Measurements from ENCODE around the gene SPECC1L.
A peak's percentile ranks its signal among the peaks of the same experiment; 100 is the strongest.

The SPECC1L gene

GRCh38 chr22:24350627-24351026 lies 80.0 kb downstream of the SPECC1L start:
- H3K27ac ChIP-seq: no peak overlapping the region
- DNase-seq (ENCODE audit: low read depth, low spot score): no peak

DNA sequence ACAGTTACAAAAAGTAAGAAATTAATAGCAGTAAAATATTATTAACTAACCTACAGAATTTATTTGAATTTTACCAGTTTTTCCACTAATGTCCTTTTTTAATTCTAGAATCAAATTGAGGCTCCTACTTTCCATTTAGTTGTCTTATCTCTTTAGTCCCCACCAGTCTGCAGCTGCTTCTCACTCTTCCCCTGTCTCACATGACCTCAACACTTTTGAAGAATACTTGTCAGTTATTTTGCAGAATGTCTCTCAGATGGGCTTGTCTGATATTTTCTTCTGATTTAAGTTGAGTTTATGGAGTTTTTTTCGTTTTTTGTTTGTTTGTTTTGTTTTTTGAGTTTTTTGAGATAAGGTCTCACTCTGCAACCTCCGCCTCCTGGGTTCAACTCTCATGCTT lies 82.5 kb downstream of the SPECC1L start:
- DNase-seq (ENCODE audit: low read depth, low spot score): no peak
- H3K27ac ChIP-seq: no peak overlapping the region

DNA sequence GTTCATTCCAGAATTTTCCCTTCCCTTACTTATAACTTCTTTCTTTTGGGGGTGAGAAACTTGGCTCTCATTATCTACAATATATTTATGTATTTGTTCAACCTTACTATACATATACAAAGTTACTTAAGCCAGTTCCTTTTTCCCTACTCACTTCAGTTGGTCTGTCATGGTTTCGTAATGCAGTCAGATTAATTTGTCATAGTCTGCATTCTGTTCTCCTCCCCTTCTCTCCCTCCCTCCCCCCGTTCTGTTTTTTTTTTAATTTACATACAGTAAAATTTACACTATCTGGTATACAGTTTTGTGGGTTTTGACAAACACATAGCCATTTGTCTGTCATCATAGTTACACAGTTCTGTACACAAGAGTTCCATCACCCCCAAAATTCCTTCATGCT lies 84.9 kb downstream of the SPECC1L start:
- DNase-seq (ENCODE audit: low read depth, low spot score): no peak
- no peak overlapping the region for H3K27ac ChIP-seq

GRCh38 chr22:24357547-24357946 lies 86.9 kb downstream of the SPECC1L start:
- H3K27ac ChIP-seq: no peak overlapping the region
- no peak for DNase-seq (ENCODE audit: low read depth, low spot score)

DNA sequence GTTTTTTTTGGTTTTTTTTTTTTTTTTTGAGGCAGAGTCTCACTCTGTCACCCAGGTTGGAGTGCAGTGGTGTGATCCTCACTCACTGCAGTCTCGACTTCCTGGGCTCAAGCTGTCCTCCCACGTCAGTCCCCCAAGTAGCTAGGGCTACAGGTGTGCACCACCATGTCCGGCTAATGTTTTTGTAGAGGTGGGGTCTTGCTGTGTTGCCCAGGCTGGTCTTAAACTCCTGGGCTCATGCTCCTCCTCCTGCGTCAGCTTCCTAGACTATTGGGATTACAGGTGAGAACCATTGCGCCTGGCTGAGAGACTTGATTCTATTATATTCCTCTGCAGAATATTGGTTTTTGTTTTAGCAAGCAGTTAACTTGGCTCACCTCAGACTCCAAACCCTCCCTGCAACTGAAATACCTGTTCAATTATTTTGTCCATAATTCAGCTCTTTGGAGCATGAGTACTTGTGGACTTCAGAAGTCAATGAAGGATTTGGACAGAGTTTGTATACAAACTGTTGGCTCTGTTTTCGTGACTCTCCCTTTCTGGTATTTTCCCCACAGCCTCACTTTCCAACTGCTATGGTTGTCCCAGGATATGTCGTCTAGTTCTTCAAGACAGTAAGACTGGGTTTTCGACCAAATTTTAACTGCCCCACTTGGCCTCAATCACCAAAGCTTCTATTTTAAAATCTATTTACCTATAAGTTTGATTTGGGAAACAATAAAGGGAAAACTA lies 87.6 kb downstream of the SPECC1L start:
- DNase-seq (ENCODE audit: low read depth, low spot score): no peak
- no peak overlapping the region for H3K27ac ChIP-seq

- DNase-seq (ENCODE audit: low read depth, low spot score): no peak
- no peak overlapping the region for H3K27ac ChIP-seq
Measured at GRCh38 chr22:24359452-24360120, 89.0 kb downstream of the SPECC1L start.

- no peak overlapping the region for H3K27ac ChIP-seq
- DNase-seq (ENCODE audit: low read depth, low spot score): no peak
Measured at GRCh38 chr22:24361976-24362646, 91.5 kb downstream of the SPECC1L start.

GRCh38 chr22:24363243-24363642 lies 92.6 kb downstream of the SPECC1L start:
- DNase-seq (ENCODE audit: low read depth, low spot score): no peak
- no peak overlapping the region for H3K27ac ChIP-seq

GRCh38 chr22:24366701-24367100 lies 96.1 kb downstream of the SPECC1L start:
- no peak overlapping the region for H3K27ac ChIP-seq
- DNase-seq (ENCODE audit: low read depth, low spot score): no peak

DNA sequence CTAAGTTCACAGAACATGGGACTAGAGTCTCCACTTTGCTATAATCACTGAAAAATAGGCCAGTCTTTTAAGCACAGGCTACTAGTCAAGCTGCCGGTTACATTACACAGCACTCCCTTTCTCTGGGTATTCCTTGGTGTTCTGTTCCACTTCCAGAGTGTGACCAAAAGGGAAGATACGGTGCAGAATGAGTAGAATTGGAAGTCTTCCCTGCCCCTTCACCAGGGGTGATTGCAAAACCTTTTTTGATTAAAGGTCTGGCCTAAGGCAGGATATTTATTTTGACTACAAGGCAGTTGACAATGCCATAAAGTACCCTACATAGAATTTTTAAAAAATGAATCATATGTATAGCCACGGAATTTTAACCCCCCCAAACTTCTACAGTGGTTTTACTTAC lies 97.2 kb downstream of the SPECC1L start:
- no peak for DNase-seq (ENCODE audit: low read depth, low spot score)
- no peak overlapping the region for H3K27ac ChIP-seq

DNA sequence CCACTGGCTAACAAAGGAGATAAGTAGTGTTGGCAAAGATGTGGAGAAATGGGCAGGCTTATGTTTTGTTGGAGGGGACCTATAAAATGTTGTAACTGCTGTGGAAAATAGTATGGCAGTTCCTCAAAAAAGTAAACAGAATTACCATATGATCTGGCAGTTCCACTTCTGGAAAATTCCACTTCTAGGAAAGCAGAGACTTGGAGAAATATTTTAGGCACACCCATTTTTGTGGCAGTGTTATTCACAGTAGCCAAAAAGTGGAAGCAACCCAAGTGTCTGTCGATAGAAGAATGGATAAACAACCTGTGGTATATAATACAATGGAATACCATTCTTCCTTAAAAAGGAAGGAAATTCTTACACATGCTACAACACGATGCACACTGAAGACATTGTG lies 99.8 kb downstream of the SPECC1L start:
- no peak overlapping the region for H3K27ac ChIP-seq
- DNase-seq (ENCODE audit: low read depth, low spot score): no peak

DNA sequence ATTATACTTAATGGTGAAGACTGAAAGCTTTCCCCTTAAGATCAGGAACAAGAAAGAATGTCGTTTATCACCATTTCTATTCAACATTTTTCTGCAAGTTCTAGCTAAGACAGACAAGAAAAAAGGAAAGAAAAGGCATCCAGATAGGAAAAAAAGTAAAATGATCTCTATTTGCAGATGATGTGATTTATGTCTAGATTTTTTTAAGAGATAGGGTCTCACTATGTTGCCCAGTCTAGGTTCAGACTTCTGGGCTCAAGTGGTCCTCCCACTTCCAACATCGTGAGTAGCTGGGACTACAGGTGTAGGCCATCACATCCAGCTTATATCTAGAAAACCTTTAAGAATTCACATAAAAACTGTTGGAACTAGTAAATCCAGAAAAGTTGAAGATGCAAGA lies 105.4 kb downstream of the SPECC1L start:
- DNase-seq (ENCODE audit: low read depth, low spot score): no peak
- H3K27ac ChIP-seq: no peak overlapping the region

GRCh38 chr22:24376586-24376985 lies 106.0 kb downstream of the SPECC1L start:
- H3K27ac ChIP-seq: no peak overlapping the region
- DNase-seq (ENCODE audit: low read depth, low spot score): no peak

DNA sequence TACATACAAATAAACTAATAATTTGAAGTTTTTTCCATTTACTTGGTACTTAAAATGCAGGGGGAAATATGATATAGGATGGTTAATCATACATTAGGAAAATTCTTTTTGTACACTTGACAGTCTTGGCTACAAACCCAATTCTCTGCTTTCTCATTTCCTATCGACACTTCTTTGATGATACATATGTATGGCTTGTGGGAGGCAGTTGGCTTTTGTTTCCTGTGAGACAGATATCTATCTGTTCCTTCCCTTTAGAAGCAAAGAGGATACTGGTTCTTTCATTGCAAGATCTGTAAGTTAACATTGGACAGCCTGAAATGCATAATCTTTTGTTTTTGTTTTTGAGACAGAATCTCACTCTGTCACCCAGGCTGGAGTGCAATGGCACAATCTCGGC lies 108.9 kb downstream of the SPECC1L start:
- no peak overlapping the region for H3K27ac ChIP-seq
- no peak for DNase-seq (ENCODE audit: low read depth, low spot score)

GRCh38 chr22:24380220-24380904 lies 109.7 kb downstream of the SPECC1L start:
- H3K27ac ChIP-seq: no peak overlapping the region
- no peak for DNase-seq (ENCODE audit: low read depth, low spot score)

- H3K27ac ChIP-seq: no peak overlapping the region
- no peak for DNase-seq (ENCODE audit: low read depth, low spot score)
Measured at GRCh38 chr22:24380905-24381230, 110.2 kb downstream of the SPECC1L start.

DNA sequence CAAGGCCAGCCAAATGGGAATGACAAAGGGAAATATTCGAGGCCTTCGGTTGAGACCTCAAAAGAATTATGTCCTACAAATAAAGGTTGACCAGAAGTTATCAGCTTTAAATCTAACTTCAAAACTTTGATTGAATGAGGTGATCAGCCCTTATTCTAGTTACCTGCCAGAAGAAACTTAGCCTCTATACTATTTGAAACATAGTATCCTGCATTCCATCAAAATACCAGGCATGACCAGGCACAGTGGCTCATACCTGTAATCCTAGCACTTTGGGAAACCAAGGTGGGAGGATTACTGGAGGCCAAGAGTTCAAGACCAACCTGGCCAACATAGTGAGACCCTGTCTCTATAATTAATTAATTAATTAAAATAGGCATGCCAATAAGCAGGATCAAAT lies 112.4 kb downstream of the SPECC1L start:
- DNase-seq (ENCODE audit: low read depth, low spot score): no peak
- no peak overlapping the region for H3K27ac ChIP-seq

GRCh38 chr22:24384131-24384530 lies 113.5 kb downstream of the SPECC1L start:
- no peak for DNase-seq (ENCODE audit: low read depth, low spot score)
- H3K27ac ChIP-seq: no peak overlapping the region

- DNase-seq (ENCODE audit: low read depth, low spot score): no peak
- H3K27ac ChIP-seq: no peak overlapping the region
Measured at GRCh38 chr22:24386937-24387471, 116.4 kb downstream of the SPECC1L start.

GRCh38 chr22:24389680-24390079 lies 119.0 kb downstream of the SPECC1L start:
- no peak for DNase-seq (ENCODE audit: low read depth, low spot score)
- peak overlapping the region; percentile 7 for H3K27ac ChIP-seq

DNA sequence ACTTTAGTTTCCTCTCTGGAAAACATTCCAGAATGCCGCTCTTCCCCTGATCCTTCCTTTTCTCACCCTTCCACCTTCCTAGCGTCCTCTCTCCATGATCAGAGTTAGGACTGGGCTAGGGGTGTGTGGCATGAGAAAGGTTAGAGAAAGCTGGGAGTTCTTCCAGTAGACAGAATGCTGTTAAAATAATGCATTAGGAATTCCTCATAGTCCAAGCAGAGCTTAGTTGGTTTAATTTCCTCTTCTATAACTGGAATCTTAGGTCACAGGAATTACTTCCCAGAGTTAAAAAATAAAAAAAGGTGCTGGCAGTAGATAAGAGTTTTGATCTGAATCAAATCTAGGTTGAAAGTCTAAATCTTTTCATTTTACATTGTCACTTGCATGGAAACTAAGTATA lies 119.5 kb downstream of the SPECC1L start:
- DNase-seq (ENCODE audit: low read depth, low spot score): no peak
- H3K27ac ChIP-seq: no peak overlapping the region
